Measurements from ENCODE around the gene ARHGAP8. TPM values are rescaled to one million over a fixed set of nuclear protein-coding genes. Genes with fewer than 3 reads are reported as not detected.

ARHGAP8 gene
- total and polyA plus RNA-seq, 8 donors = 7.8 to 63.6 (median 11.3) TPM

GRCh38 chr22:44813416-44813815, 61.0 kb downstream of the ARHGAP8 start:
- H3K4me1 ChIP-seq = no peaks in the 10 kb centered on the region
- WGBS, 5 donors = 0 to 95% (median 50%) methylated on average over 2 of the region's 2 CpGs
- intact Hi-C loops (cut with DNase I; ENCODE audit: low total_unique reads) = no loop called here
- peaks cover 0 to 7% (median 2%) of the 10 kb centered on the region in 4 donors for H3K36me3 ChIP-seq
- H3K27me3 ChIP-seq = no peaks in the 10 kb centered on the region
- H3K4me3 ChIP-seq = no peak overlapping the region
- H3K9me3 ChIP-seq = no peaks in the 10 kb centered on the region
- DNase-seq = no peak
- TF ChIP-seq POLR2AphosphoS5 (IDR thresholded peaks at IDR 0.05) = no peak
- TF ChIP-seq EP300 (IDR thresholded peaks at IDR 0.05) = no peak
- TF ChIP-seq POLR2A (IDR thresholded peaks at IDR 0.05) = no peak
- TF ChIP-seq CTCF (IDR thresholded peaks at IDR 0.05) = no peak
- H3K27ac ChIP-seq = no peak overlapping the region

- Histone ChIP-seq H3K36me3 (peaks cover 0 to 7% (median 2%) of the 10 kb centered on the region in 4 donors), H3K9me3 (no peaks in the 10 kb centered on the region), H3K4me1 (no peaks in the 10 kb centered on the region), H3K27ac (no peak overlapping the region), H3K4me3 (no peak overlapping the region), H3K27me3 (no peaks in the 10 kb centered on the region)
- no peak for DNase-seq
- intact Hi-C loops (cut with DNase I; ENCODE audit: low total_unique reads) = no loop called here
- TF ChIP-seq EP300 (IDR thresholded peaks at IDR 0.05) (no peak), POLR2AphosphoS5 (IDR thresholded peaks at IDR 0.05) (no peak), POLR2A (IDR thresholded peaks at IDR 0.05) (no peak), CTCF (IDR thresholded peaks at IDR 0.05) (no peak)
- 86 to 93% (median 90%) methylated on average over 19 to 25 of the region's 25 CpGs for WGBS, 5 donors
These were observed 62.1 kb downstream of the ARHGAP8 start for GRCh38 chr22:44814266-44815098.

- TF ChIP-seq EP300 (IDR thresholded peaks at IDR 0.05) (no peak), POLR2AphosphoS5 (IDR thresholded peaks at IDR 0.05) (no peak), POLR2A (IDR thresholded peaks at IDR 0.05) (no peak), CTCF (IDR thresholded peaks at IDR 0.05) (no peak)
- 83 to 90% (median 87%) methylated on average over 22 to 27 of the region's 27 CpGs for WGBS, 5 donors
- Histone ChIP-seq H3K4me1 (peaks cover 0 to 1% (median under 1%) of the 10 kb centered on the region in 4 donors), H3K36me3 (peaks cover 0 to 7% (median 2%) of the 10 kb centered on the region in 4 donors), H3K27me3 (peaks cover 0 to 5% (median 0%) of the 10 kb centered on the region in 3 donors), H3K4me3 (no peak overlapping the region), H3K9me3 (no peaks in the 10 kb centered on the region), H3K27ac (no peak overlapping the region)
- DNase-seq = no peak
- intact Hi-C loops (cut with DNase I; ENCODE audit: low total_unique reads) = no loop called here
These were observed 63.0 kb downstream of the ARHGAP8 start for GRCh38 chr22:44815099-44816070.

GRCh38 chr22:44816141-44816540, 63.8 kb downstream of the ARHGAP8 start:
- Histone ChIP-seq H3K9me3 (no peaks in the 10 kb centered on the region), H3K4me1 (peaks cover 0 to 7% (median 3%) of the 10 kb centered on the region in 4 donors), H3K27ac (no peak overlapping the region), H3K4me3 (no peak overlapping the region), H3K36me3 (peaks cover 0 to 7% (median 2%) of the 10 kb centered on the region in 4 donors), H3K27me3 (peaks cover 0 to 8% (median 0%) of the 10 kb centered on the region in 3 donors)
- intact Hi-C loops (cut with DNase I; ENCODE audit: low total_unique reads) = no loop called here
- peak in 1 of 2 donors; percentile 0 for DNase-seq
- TF ChIP-seq EP300 (IDR thresholded peaks at IDR 0.05) (no peak), CTCF (IDR thresholded peaks at IDR 0.05) (no peak), POLR2AphosphoS5 (IDR thresholded peaks at IDR 0.05) (no peak), POLR2A (IDR thresholded peaks at IDR 0.05) (no peak)
- WGBS, 5 donors = 73 to 86% (median 81%) methylated on average over 11 of the region's 11 CpGs
